ENCODE measurements around the gene NUP205. TPM values are rescaled to one million over a fixed set of nuclear protein-coding genes. Genes with fewer than 3 reads are reported as not detected.

Gene NUP205
- total RNA-seq, 1 experiment from 2014 or later = 171 TPM

DNA sequence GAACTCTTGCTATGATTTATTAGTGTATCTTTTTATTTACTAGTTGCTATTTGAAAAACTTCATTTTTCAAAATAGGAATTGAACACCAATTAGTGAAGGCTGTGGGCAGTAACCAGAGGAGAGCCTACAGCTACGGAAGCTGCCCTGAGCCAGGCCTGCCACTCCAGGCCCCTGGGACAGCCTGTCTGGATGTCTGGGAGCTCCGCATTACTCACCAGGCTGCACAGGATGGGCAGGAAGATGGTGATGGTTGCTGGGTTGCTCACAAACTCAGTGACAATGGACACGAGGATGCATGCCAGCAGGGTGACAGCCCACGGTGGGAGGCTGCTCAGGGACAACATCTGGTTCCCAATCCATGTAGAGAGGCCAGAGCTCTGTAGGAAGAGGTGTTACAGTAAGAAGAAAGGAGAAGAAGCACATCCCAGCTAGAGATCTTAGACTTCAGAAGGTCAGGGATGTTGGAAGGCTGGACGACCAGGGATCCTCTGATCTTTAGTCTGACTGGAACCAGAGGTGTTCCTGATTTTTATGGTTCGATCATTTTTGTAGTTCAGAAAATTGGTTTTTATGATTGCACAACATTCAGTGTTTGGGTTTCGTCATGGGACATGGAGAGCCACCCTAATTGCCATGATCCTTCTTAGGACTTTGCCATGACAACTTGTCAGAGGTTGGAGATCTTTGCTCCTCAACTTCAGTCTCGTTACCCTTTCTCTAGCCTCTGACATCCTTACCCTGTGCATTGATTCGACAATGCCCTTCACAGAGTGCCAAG lies 127.8 kb downstream of the NUP205 start:
- no peak for TF ChIP-seq JUN (CRISPR knock-in tag; IDR thresholded peaks at IDR 0.05)
- TF ChIP-seq, protein P1, sequence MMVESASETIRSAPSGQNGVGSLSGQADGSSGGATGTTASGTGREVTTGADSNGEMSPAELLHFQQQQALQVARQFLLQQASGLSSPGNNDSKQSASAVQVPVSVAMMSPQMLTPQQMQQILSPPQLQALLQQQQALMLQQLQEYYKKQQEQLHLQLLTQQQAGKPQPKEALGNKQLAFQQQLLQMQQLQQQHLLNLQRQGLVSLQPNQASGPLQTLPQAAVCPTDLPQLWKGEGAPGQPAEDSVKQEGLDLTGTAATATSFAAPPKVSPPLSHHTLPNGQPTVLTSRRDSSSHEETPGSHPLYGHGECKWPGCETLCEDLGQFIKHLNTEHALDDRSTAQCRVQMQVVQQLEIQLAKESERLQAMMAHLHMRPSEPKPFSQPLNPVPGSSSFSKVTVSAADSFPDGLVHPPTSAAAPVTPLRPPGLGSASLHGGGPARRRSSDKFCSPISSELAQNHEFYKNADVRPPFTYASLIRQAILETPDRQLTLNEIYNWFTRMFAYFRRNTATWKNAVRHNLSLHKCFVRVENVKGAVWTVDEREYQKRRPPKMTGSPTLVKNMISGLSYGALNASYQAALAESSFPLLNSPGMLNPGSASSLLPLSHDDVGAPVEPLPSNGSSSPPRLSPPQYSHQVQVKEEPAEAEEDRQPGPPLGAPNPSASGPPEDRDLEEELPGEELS (CRISPR knock-in tag; IDR thresholded peaks at IDR 0.05) = no peak
- no peak for ATAC-seq
- Mint-ChIP-seq H3K4me3 (no peak overlapping the region), H3K36me3 (peaks cover 8% of the 10 kb centered on the region), H3K27me3 (ENCODE audit: low read depth) (no peaks in the 10 kb centered on the region), H3K27ac (no peak overlapping the region), H3K9me3 (no peaks in the 10 kb centered on the region), H3K4me1 (peaks cover 13% of the 10 kb centered on the region)
- DNase-seq (ENCODE audit: low spot score) = no peak
- ChIA-PET POLR2A (no interaction called here), CTCF (interaction anchor here (2.8 kb wide), 1 partner anchor 13 kb away, joined by 8 read pairs; no protein-coding TSS in a partner anchor)

GRCh38 chr7:135687466-135687865 lies 129.7 kb downstream of the NUP205 start:
- CTCF ChIA-PET = interaction anchor here (0.7 kb wide), 1 partner anchor 15 kb away, joined by 3 read pairs; no protein-coding TSS in a partner anchor
- DNase-seq (ENCODE audit: low spot score) (no peak), ATAC-seq (no peak)

More at GRCh38 chr7:135687466-135687865, 129.7 kb downstream of the NUP205 start:
- POLR2A ChIA-PET = interaction anchor here (0.6 kb wide), 1 partner anchor 674 kb away, joined by 4 read pairs; no protein-coding TSS in a partner anchor
- TF ChIP-seq, protein P2, sequence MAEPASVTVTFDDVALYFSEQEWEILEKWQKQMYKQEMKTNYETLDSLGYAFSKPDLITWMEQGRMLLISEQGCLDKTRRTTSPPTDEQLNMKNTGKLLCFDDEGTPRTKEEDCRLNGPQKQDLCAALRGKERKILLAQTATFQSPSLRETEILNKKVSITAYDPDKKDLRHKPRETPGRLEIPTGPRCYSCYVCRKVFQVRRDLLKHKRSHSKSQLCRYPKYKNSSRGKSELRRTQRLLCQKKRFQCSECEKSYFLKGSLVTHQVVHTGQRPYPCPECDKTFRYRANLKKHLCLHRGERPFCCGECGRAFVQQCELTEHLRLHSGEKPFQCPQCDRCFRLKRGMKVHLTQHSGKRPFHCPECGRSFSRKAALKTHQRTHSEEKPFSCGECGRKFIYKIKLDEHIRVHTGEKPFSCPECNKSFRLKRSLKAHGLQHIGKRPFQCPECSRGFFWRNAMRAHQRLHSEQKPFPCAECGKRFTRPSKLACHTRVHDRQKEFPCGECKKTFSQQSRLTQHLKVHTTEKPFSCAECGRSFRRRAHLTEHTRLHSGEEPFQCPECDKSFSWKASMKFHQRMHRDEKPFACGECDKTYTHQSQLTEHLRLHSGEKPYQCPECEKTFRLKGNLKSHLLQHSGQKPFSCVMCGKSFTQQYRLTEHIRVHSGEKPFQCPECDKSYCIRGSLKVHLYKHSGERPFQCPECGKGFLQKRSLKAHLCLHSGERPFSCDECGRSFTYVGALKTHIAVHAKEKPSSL (CRISPR knock-in tag; conservative IDR thresholded peaks at IDR 0.05) = no peak
- TF ChIP-seq ZBTB21 (CRISPR knock-in tag; IDR thresholded peaks at IDR 0.05; ENCODE audit: borderline replicate concordance) = no peak
- TF ChIP-seq ZNF423 (CRISPR knock-in tag; IDR thresholded peaks at IDR 0.05) = no peak
- no peak for TF ChIP-seq NR2C2 (CRISPR knock-in tag; IDR thresholded peaks at IDR 0.05)
- TF ChIP-seq, protein P3, sequence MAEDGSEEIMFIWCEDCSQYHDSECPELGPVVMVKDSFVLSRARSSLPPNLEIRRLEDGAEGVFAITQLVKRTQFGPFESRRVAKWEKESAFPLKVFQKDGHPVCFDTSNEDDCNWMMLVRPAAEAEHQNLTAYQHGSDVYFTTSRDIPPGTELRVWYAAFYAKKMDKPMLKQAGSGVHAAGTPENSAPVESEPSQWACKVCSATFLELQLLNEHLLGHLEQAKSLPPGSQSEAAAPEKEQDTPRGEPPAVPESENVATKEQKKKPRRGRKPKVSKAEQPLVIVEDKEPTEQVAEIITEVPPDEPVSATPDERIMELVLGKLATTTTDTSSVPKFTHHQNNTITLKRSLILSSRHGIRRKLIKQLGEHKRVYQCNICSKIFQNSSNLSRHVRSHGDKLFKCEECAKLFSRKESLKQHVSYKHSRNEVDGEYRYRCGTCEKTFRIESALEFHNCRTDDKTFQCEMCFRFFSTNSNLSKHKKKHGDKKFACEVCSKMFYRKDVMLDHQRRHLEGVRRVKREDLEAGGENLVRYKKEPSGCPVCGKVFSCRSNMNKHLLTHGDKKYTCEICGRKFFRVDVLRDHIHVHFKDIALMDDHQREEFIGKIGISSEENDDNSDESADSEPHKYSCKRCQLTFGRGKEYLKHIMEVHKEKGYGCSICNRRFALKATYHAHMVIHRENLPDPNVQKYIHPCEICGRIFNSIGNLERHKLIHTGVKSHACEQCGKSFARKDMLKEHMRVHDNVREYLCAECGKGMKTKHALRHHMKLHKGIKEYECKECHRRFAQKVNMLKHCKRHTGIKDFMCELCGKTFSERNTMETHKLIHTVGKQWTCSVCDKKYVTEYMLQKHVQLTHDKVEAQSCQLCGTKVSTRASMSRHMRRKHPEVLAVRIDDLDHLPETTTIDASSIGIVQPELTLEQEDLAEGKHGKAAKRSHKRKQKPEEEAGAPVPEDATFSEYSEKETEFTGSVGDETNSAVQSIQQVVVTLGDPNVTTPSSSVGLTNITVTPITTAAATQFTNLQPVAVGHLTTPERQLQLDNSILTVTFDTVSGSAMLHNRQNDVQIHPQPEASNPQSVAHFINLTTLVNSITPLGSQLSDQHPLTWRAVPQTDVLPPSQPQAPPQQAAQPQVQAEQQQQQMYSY (CRISPR knock-in tag; IDR thresholded peaks at IDR 0.05) = no peak
- TF ChIP-seq ATF6 (CRISPR knock-in tag; IDR thresholded peaks at IDR 0.05) = no peak
- no peak for TF ChIP-seq HMGA2 (CRISPR knock-in tag; IDR thresholded peaks at IDR 0.05)
- TF ChIP-seq RELA (CRISPR knock-in tag; IDR thresholded peaks at IDR 0.05; ENCODE audit: borderline replicate concordance) = no peak
- no peak for TF ChIP-seq ATF3 (CRISPR knock-in tag; conservative IDR thresholded peaks at IDR 0.05)
- TF ChIP-seq, protein P4, sequence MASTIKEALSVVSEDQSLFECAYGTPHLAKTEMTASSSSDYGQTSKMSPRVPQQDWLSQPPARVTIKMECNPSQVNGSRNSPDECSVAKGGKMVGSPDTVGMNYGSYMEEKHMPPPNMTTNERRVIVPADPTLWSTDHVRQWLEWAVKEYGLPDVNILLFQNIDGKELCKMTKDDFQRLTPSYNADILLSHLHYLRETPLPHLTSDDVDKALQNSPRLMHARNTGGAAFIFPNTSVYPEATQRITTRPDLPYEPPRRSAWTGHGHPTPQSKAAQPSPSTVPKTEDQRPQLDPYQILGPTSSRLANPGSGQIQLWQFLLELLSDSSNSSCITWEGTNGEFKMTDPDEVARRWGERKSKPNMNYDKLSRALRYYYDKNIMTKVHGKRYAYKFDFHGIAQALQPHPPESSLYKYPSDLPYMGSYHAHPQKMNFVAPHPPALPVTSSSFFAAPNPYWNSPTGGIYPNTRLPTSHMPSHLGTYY (CRISPR knock-in tag; IDR thresholded peaks at IDR 0.05) = no peak
- TF ChIP-seq KAT7 (CRISPR knock-in tag; IDR thresholded peaks at IDR 0.05; ENCODE audit: borderline replicate concordance) = no peak
- TF ChIP-seq ZNF396 (CRISPR knock-in tag; IDR thresholded peaks at IDR 0.05; ENCODE audit: borderline replicate concordance) = no peak
- TF ChIP-seq SP1 (CRISPR knock-in tag; conservative IDR thresholded peaks at IDR 0.05) = no peak
- TF ChIP-seq MXD4 (CRISPR knock-in tag; IDR thresholded peaks at IDR 0.05; ENCODE audit: borderline replicate concordance) = no peak
- TF ChIP-seq ATF1 (CRISPR knock-in tag; IDR thresholded peaks at IDR 0.05) = no peak
- no peak for TF ChIP-seq ATF2 (CRISPR knock-in tag; IDR thresholded peaks at IDR 0.05; ENCODE audit: borderline replicate concordance, low read depth)
- TF ChIP-seq ESRRA (CRISPR knock-in tag; IDR thresholded peaks at IDR 0.05; ENCODE audit: borderline replicate concordance) = no peak
- Mint-ChIP-seq H3K36me3 (peaks cover 8% of the 10 kb centered on the region), H3K27ac (no peak overlapping the region; the same call in 1 of the 2 replicates), H3K27me3 (ENCODE audit: low read depth) (no peaks in the 10 kb centered on the region), H3K4me1 (peaks cover 10% of the 10 kb centered on the region), H3K9me3 (no peaks in the 10 kb centered on the region), H3K4me3 (no peak overlapping the region)

Measured in WTC11 (cell line).